ENCODE measurements around the gene GRID1.
A peak's percentile ranks its signal among the peaks of the same experiment; 100 is the strongest.

Gene GRID1

GRCh38 chr10:86366033-86366901 lies at the start of gene GRID1:
Gene GRID1, minus strand, starts transcription at chr10:86366795.
- DNase-seq (ENCODE audit: low read depth), result no peak

GRCh38 chr10:86415583-86415982 lies 49.0 kb upstream of the GRID1 start:
- no peak for DNase-seq (ENCODE audit: low read depth)

GRCh38 chr10:86415116-86415515 lies 48.5 kb upstream of the GRID1 start:
- no peak for DNase-seq (ENCODE audit: low read depth)

GRCh38 chr10:86413046-86413728 lies 46.6 kb upstream of the GRID1 start:
- no peak for DNase-seq (ENCODE audit: low read depth)

GRCh38 chr10:86411852-86412560 lies 45.4 kb upstream of the GRID1 start:
- DNase-seq (ENCODE audit: low read depth), result no peak

- no peak for DNase-seq (ENCODE audit: low read depth)
Observed at GRCh38 chr10:86411281-86411841, 44.8 kb upstream of the GRID1 start.

GRCh38 chr10:86410542-86411124 lies 44.0 kb upstream of the GRID1 start:
- DNase-seq (ENCODE audit: low read depth), result no peak

- DNase-seq (ENCODE audit: low read depth), result no peak
Observed at GRCh38 chr10:86409183-86409582, 42.6 kb upstream of the GRID1 start.

- DNase-seq (ENCODE audit: low read depth), result no peak
Observed at GRCh38 chr10:86403183-86403797, 36.7 kb upstream of the GRID1 start.

- no peak for DNase-seq (ENCODE audit: low read depth)
Observed at GRCh38 chr10:86402283-86402941, 35.8 kb upstream of the GRID1 start.

GRCh38 chr10:86401588-86402282 lies 35.1 kb upstream of the GRID1 start:
- DNase-seq (ENCODE audit: low read depth), result no peak

GRCh38 chr10:86400705-86401587 lies 34.4 kb upstream of the GRID1 start:
- DNase-seq (ENCODE audit: low read depth), result peak; percentile 41

GRCh38 chr10:86399879-86400704 lies 33.5 kb upstream of the GRID1 start:
- peak; percentile 85 for DNase-seq (ENCODE audit: low read depth)

- no peak for DNase-seq (ENCODE audit: low read depth)
Observed at GRCh38 chr10:86399514-86399878, 32.9 kb upstream of the GRID1 start.

GRCh38 chr10:86397120-86397519 lies 30.5 kb upstream of the GRID1 start:
- DNase-seq (ENCODE audit: low read depth), result no peak

- no peak for DNase-seq (ENCODE audit: low read depth)
Observed at GRCh38 chr10:86393862-86394455, 27.4 kb upstream of the GRID1 start.

- DNase-seq (ENCODE audit: low read depth), result no peak
Observed at GRCh38 chr10:86393362-86393761, 26.8 kb upstream of the GRID1 start.

- DNase-seq (ENCODE audit: low read depth), result no peak
Observed at GRCh38 chr10:86392723-86393094, 26.1 kb upstream of the GRID1 start.

Data from stimulated activated CD8-positive, alpha-beta memory T cell treated with anti-CD3 and anti-CD28 coated beads, Interleukin-15, amount 100 ng/mL, for 24 hours (primary cell).